Measurements from ENCODE around the gene TCF7L2.
A peak's percentile ranks its signal among the peaks of the same experiment; 100 is the strongest.

The TCF7L2 gene

DNA sequence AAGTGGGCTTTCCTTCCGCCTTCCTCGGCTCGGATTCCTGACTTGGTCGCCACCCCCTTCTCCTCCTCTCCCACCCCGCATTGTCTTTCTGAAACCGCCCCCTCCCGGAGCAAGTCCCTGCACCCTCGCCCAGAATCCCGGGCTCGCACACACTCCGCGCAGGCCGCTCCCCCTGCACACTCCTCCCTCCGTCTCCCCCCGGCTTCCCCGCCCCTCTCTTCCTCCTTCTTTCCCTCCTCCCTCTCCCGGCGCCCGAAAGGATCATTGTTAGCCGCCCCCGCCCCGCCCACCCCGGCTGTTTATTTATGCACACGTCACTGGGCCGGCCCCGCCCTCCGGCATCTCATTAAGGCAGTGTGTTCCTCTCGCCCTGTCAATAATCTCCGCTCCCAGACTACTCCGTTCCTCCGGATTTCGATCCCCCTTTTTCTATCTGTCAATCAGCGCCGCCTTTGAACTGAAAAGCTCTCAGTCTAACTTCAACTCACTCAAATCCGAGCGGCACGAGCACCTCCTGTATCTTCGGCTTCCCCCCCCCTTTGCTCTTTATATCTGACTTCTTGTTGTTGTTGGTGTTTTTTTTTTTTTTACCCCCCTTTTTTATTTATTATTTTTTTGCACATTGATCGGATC, at the start of gene TCF7L2:
TCF7L2 (plus strand) TSS at position 373 of the 633 bp plus-strand sequence. CDS start 510 bp downstream, outside the sequence.
- Histone ChIP-seq H3K36me3 (ENCODE audit: control insufficient read depth in 1 of 2, insufficient read depth in 2 of 2, low read length in 2 of 2) (no peaks in the 10 kb centered on the region), H3K27ac (ENCODE audit: low read length) (peak within 1 kb of the TSS; percentile 96), H3K4me1 (ENCODE audit: control insufficient read depth in 1 of 2, insufficient read depth in 2 of 2, low read length in 2 of 2) (peaks cover 6 to 17% of the 10 kb centered on the region in 2 donors), H3K9me3 (ENCODE audit: control insufficient read depth in 1 of 2, low read length in 2 of 2) (no peaks in the 10 kb centered on the region), H3K4me3 (ENCODE audit: low read depth in 1 of 2, low read length in 2 of 2) (peak within 1 kb of the TSS; percentile 80 to 86), H3K27me3 (ENCODE audit: low read depth, low read length) (no peaks in the 10 kb centered on the region)

DNA sequence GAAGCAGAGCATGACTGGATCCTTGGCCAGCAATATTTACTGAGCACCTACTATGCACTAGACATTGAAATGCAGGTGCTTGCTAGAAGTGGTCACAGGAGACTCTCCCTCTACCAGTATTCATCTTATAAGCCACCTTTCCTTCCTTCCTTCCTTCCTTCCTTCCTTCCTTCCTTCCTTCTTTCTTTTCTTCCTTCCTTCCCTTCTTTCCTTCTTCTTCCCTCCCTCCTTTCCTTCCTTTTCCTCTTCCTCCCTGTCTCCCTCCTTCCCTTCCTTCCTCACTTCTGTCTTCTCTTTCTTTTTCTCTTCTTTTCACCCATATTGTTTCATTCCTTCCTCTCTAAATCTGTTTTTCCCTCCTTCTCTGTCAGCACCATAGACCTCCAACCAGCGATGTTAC, 47.3 kb upstream of the TCF7L2 start:
- H3K4me3 ChIP-seq (ENCODE audit: low read depth in 1 of 2, low read length in 2 of 2) = no peak overlapping the region
- peaks cover 6 to 8% of the 10 kb centered on the region in 2 donors for H3K4me1 ChIP-seq (ENCODE audit: control insufficient read depth in 1 of 2, insufficient read depth in 2 of 2, low read length in 2 of 2)
- H3K27me3 ChIP-seq (ENCODE audit: low read depth, low read length) = no peaks in the 10 kb centered on the region
- no peaks in the 10 kb centered on the region for H3K9me3 ChIP-seq (ENCODE audit: control insufficient read depth in 1 of 2, low read length in 2 of 2)
- H3K36me3 ChIP-seq (ENCODE audit: control insufficient read depth in 1 of 2, insufficient read depth in 2 of 2, low read length in 2 of 2) = no peaks in the 10 kb centered on the region
- no peak overlapping the region for H3K27ac ChIP-seq (ENCODE audit: low read length)

DNA sequence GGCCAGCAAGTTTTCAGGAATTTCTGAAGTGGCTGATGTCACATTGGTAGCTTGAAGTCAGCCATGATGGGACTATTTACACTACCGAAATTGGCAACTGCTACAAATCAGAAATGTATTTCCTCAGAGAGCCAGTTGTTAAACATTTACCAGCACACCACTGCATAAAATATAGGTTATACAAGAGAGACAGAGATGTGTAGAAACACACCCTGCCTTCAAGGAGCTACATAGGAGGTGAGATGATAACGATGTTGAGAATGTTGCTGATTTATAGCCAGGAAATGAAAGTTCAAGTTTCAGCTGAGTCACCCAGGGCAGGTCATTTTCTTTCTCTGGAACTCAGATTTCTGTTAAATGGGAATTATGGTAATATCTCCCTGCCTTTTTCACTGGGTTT, 46.0 kb upstream of the TCF7L2 start:
- Histone ChIP-seq H3K27ac (ENCODE audit: low read length) (no peak overlapping the region), H3K4me3 (ENCODE audit: low read depth in 1 of 2, low read length in 2 of 2) (no peak overlapping the region), H3K4me1 (ENCODE audit: control insufficient read depth in 1 of 2, insufficient read depth in 2 of 2, low read length in 2 of 2) (peaks cover 4 to 6% of the 10 kb centered on the region in 2 donors), H3K9me3 (ENCODE audit: control insufficient read depth in 1 of 2, low read length in 2 of 2) (no peaks in the 10 kb centered on the region), H3K36me3 (ENCODE audit: control insufficient read depth in 1 of 2, insufficient read depth in 2 of 2, low read length in 2 of 2) (no peaks in the 10 kb centered on the region), H3K27me3 (ENCODE audit: low read depth, low read length) (no peaks in the 10 kb centered on the region)

DNA sequence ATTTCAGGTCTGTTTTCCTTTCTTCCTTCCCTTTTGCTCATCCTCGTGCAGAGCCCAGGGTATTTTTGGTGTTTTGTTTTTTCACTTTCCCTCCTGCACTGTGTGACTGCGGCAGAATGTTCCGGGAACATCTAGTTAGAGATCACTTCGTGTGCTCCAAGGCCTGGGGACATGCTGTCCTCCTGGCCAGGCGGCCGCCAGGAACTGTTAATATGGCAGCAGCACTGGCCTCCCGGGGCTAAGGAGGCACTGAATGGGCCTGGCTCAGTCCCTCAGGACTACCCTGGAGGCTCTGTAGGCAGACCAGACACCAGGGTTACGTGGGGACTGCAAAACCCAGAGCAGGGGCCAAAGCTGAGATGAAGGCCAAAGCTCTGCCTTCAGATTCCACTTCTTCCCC, 43.1 kb upstream of the TCF7L2 start:
- H3K4me1 ChIP-seq (ENCODE audit: control insufficient read depth in 1 of 2, insufficient read depth in 2 of 2, low read length in 2 of 2) = no peaks in the 10 kb centered on the region
- H3K9me3 ChIP-seq (ENCODE audit: control insufficient read depth in 1 of 2, low read length in 2 of 2) = no peaks in the 10 kb centered on the region
- H3K27me3 ChIP-seq (ENCODE audit: low read depth, low read length) = no peaks in the 10 kb centered on the region
- H3K36me3 ChIP-seq (ENCODE audit: control insufficient read depth in 1 of 2, insufficient read depth in 2 of 2, low read length in 2 of 2) = no peaks in the 10 kb centered on the region
- no peak overlapping the region for H3K4me3 ChIP-seq (ENCODE audit: low read depth in 1 of 2, low read length in 2 of 2)
- no peak overlapping the region for H3K27ac ChIP-seq (ENCODE audit: low read length)

DNA sequence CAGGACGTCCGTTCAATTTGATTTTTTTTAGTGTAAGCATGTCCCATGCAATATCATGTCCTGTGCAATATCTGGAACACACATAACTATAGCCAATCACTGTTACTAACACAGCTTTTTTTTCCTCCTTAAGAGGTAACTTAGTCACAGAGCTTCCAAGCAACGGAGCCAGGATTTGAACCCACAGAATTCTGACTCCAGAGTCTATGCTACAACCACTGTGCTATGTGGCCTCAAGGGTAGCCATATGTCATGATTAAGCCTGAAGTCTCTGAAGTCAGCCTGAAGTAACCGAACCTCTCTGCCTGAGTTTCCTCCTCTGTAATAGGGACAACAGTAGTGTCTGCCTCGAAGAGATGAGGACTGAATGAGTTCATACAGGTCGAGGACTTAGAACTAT, 42.2 kb upstream of the TCF7L2 start:
- no peaks in the 10 kb centered on the region for H3K36me3 ChIP-seq (ENCODE audit: control insufficient read depth in 1 of 2, insufficient read depth in 2 of 2, low read length in 2 of 2)
- H3K4me3 ChIP-seq (ENCODE audit: low read depth in 1 of 2, low read length in 2 of 2) = no peak overlapping the region
- no peak overlapping the region for H3K27ac ChIP-seq (ENCODE audit: low read length)
- no peaks in the 10 kb centered on the region for H3K9me3 ChIP-seq (ENCODE audit: control insufficient read depth in 1 of 2, low read length in 2 of 2)
- no peaks in the 10 kb centered on the region for H3K4me1 ChIP-seq (ENCODE audit: control insufficient read depth in 1 of 2, insufficient read depth in 2 of 2, low read length in 2 of 2)
- no peaks in the 10 kb centered on the region for H3K27me3 ChIP-seq (ENCODE audit: low read depth, low read length)

DNA sequence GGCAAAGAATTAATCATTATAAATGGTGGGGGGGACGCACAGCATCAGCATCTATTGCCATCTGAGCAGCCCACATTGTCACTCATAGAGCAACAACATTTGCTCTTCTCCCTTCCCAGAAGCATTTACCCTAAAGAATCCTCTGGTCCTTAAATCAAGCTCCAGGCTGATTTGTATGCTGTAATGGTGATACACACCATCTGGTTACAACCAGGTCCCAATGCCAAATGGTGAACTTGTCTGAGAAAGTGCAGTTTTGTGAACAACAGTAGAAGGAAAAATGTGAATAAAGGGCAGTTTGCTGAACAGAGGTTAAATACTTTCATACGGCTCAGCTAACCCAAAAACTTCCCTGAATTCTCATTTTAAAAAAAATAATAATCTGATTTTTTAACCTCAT, 38.8 kb upstream of the TCF7L2 start:
- no peak overlapping the region for H3K27ac ChIP-seq (ENCODE audit: low read length)
- no peaks in the 10 kb centered on the region for H3K27me3 ChIP-seq (ENCODE audit: low read depth, low read length)
- no peaks in the 10 kb centered on the region for H3K4me1 ChIP-seq (ENCODE audit: control insufficient read depth in 1 of 2, insufficient read depth in 2 of 2, low read length in 2 of 2)
- H3K9me3 ChIP-seq (ENCODE audit: control insufficient read depth in 1 of 2, low read length in 2 of 2) = no peaks in the 10 kb centered on the region
- H3K4me3 ChIP-seq (ENCODE audit: low read depth in 1 of 2, low read length in 2 of 2) = no peak overlapping the region
- no peaks in the 10 kb centered on the region for H3K36me3 ChIP-seq (ENCODE audit: control insufficient read depth in 1 of 2, insufficient read depth in 2 of 2, low read length in 2 of 2)

DNA sequence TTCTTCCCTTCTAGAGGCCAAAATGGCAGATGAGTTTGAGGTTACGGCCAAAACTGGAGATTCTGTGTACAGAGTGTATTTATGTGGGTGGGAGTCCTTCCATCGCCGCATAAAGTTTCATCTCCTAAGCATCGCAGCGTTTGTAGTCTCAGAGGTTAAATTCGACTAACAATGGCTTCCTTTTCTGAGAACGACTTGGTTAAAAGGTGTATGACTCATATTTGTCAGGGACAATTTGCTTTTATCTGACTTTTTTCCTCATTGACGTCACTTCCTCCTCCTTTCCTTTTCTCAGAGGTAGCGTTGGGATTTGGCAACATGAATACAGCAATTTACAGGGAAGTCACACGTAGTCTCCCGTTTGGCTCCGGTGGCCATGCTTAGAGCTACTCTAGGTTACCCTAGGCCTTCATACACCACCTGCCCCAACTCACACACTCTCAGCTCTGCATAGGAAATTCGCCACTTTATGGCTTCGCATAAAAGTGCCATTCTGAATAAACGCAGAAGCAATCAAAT, 37.6 kb upstream of the TCF7L2 start:
- no peaks in the 10 kb centered on the region for H3K36me3 ChIP-seq (ENCODE audit: control insufficient read depth in 1 of 2, insufficient read depth in 2 of 2, low read length in 2 of 2)
- no peak overlapping the region for H3K27ac ChIP-seq (ENCODE audit: low read length)
- H3K27me3 ChIP-seq (ENCODE audit: low read depth, low read length) = no peaks in the 10 kb centered on the region
- no peaks in the 10 kb centered on the region for H3K4me1 ChIP-seq (ENCODE audit: control insufficient read depth in 1 of 2, insufficient read depth in 2 of 2, low read length in 2 of 2)
- H3K9me3 ChIP-seq (ENCODE audit: control insufficient read depth in 1 of 2, low read length in 2 of 2) = no peaks in the 10 kb centered on the region
- no peak overlapping the region for H3K4me3 ChIP-seq (ENCODE audit: low read depth in 1 of 2, low read length in 2 of 2)

DNA sequence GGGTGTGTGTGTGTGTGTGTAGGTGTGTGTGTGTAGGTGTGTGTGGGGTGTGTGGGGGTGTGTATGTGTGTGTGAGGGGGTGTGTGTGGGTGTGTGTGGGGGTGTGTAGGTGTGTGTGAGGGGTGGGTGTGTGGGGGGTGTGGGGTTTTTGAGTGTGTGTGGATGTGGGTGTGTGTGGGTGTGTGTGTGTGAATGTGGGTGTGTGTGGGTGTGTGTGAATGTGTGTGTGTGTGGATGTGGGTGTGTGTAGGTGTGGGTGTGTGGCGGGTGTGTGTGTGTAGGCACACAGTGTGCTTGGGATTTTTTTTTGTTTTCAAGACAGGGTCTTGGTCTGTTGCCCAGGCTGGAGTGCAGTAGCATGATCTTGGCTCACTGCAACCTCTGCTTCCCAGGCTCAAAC, 36.8 kb upstream of the TCF7L2 start:
- Histone ChIP-seq H3K9me3 (ENCODE audit: control insufficient read depth in 1 of 2, low read length in 2 of 2) (no peaks in the 10 kb centered on the region), H3K4me1 (ENCODE audit: control insufficient read depth in 1 of 2, insufficient read depth in 2 of 2, low read length in 2 of 2) (no peaks in the 10 kb centered on the region), H3K27me3 (ENCODE audit: low read depth, low read length) (no peaks in the 10 kb centered on the region), H3K27ac (ENCODE audit: low read length) (no peak overlapping the region), H3K36me3 (ENCODE audit: control insufficient read depth in 1 of 2, insufficient read depth in 2 of 2, low read length in 2 of 2) (no peaks in the 10 kb centered on the region), H3K4me3 (ENCODE audit: low read depth in 1 of 2, low read length in 2 of 2) (no peak overlapping the region)

DNA sequence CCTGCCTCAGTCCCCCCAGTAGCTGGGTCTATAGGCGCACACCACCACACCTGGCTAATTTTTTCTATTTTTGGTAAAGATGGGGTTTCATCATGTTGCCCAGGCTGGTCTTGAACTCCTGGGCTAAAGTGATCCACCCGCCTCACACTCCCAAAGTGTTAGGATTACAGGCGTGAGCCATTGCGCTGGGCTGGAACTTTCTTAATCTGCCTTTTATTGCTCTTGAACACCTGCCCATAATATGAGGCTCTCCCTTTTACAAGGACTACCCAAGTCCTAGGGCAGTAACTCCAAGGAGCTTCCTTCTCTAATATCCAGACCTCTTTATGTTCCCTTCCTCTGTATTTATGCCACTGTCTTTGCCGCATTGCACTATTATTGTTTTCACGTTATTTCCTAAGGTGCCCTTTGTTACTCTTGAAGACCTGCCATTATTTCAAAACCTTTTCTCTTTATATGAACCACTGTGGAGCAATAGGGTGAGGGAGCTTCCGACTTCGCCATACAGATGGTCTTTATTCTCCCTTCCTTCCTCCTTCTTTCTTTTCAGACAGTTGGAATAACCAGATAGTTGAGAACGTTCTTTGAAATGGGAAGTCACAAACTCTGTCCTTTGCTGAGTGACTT, 36.3 kb upstream of the TCF7L2 start:
- no peak overlapping the region for H3K27ac ChIP-seq (ENCODE audit: low read length)
- H3K9me3 ChIP-seq (ENCODE audit: control insufficient read depth in 1 of 2, low read length in 2 of 2) = no peaks in the 10 kb centered on the region
- no peaks in the 10 kb centered on the region for H3K27me3 ChIP-seq (ENCODE audit: low read depth, low read length)
- no peaks in the 10 kb centered on the region for H3K36me3 ChIP-seq (ENCODE audit: control insufficient read depth in 1 of 2, insufficient read depth in 2 of 2, low read length in 2 of 2)
- H3K4me3 ChIP-seq (ENCODE audit: low read depth in 1 of 2, low read length in 2 of 2) = no peak overlapping the region
- no peaks in the 10 kb centered on the region for H3K4me1 ChIP-seq (ENCODE audit: control insufficient read depth in 1 of 2, insufficient read depth in 2 of 2, low read length in 2 of 2)

DNA sequence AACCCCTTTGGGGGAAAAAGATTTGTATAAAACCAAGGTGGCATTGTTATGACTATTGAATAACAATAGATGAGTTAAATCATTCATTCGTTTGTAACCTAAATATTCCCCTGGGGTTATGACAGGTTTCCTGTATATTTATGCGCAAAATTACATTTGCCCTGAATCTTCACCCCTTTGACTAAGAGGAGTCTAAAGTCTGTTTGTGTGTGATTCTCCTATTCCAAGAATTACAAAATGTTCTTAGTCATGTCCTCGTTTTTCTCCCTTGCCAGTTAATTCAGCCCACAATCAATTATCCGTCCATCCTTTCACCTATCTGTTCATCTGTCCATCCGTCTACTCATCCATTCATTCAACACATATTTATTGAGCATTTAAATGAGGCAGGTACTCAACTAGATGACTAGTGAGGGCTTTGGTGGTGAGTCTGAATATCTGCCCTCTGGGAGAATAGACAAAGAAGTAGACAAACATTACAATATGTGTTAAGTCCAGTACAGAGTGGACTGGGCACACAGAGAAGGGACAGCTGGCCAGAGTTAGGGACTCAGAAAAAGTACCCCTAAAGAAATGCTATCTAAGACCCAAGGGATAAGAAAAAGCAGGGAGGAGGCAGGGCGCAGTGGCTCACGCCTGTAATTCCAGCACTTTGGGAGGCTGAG, 35.6 kb upstream of the TCF7L2 start:
- Histone ChIP-seq H3K27me3 (ENCODE audit: low read depth, low read length) (no peaks in the 10 kb centered on the region), H3K27ac (ENCODE audit: low read length) (no peak overlapping the region), H3K36me3 (ENCODE audit: control insufficient read depth in 1 of 2, insufficient read depth in 2 of 2, low read length in 2 of 2) (no peaks in the 10 kb centered on the region), H3K9me3 (ENCODE audit: control insufficient read depth in 1 of 2, low read length in 2 of 2) (no peaks in the 10 kb centered on the region), H3K4me1 (ENCODE audit: control insufficient read depth in 1 of 2, insufficient read depth in 2 of 2, low read length in 2 of 2) (no peaks in the 10 kb centered on the region), H3K4me3 (ENCODE audit: low read depth in 1 of 2, low read length in 2 of 2) (no peak overlapping the region)

DNA sequence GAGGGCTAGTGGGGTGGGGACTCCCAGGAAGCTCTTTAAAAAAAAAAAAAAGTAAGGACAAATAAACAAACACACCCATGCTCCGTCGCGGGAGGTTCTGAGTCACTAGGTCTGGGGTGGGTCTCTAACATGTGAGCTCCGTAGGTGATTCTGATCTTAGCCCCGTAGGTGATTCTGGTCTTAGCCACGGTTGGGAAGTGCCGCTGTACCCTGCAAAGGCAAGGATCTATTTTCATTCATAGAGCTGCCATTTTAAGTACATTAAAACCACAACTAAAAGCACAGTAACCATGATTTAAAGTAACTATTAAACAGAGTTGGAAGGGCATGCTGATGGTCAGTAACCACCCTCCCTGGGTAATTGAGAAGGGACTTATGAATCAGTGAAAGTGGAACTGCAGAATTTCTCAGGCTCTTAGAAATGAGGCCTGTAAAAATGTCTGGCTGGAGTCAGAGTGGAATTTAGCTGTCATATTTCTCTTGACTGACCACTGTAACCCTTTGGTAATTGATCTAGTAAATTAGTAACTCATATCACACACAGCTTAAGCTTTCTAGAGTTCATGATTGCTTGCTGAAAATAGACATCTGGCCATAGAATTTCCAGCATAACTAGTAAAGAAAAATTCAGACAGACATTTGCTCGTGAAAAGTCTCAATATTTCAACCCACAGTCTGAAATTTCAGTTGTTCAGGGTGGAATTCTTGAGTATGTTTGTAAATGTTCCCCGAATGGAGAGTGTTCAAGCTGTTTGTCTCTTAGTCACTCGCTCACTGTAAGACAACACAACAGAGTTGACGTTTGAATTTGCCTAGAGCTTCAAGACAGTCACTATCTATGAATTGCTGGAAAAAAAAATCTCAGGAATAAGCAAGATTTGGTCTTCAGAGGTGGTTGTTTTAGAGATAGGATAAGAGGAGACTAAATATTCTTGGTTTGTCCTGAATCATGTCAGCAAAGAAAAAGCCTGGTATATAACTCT, 34.2 kb upstream of the TCF7L2 start:
- Histone ChIP-seq H3K9me3 (ENCODE audit: control insufficient read depth in 1 of 2, low read length in 2 of 2) (no peaks in the 10 kb centered on the region), H3K4me1 (ENCODE audit: control insufficient read depth in 1 of 2, insufficient read depth in 2 of 2, low read length in 2 of 2) (no peaks in the 10 kb centered on the region), H3K27me3 (ENCODE audit: low read depth, low read length) (no peaks in the 10 kb centered on the region), H3K4me3 (ENCODE audit: low read depth in 1 of 2, low read length in 2 of 2) (no peak overlapping the region), H3K36me3 (ENCODE audit: control insufficient read depth in 1 of 2, insufficient read depth in 2 of 2, low read length in 2 of 2) (no peaks in the 10 kb centered on the region), H3K27ac (ENCODE audit: low read length) (peak overlapping the region; percentile 79)

All from muscle layer of duodenum (tissue), 2 donors.